H1 (cell line): ENCODE measurements around the gene PRKD1. TPM values are rescaled to one million over a fixed set of nuclear protein-coding genes. Genes with fewer than 3 reads are reported as not detected.

Source experiments
- CTCF ChIA-PET: fragments of 300-600 bp; sonication (Branson Sonifier 250); formaldehyde crosslinking; loops from one replicate; lab custom pipeline; 2021; ENCODE audit not compliant: partially characterized antibody; lab: Charles Lee
- POLR2A ChIA-PET: fragments of 300-600 bp; sonication (Branson Sonifier 250); formaldehyde crosslinking; loops from one replicate; lab custom pipeline; 2021; ENCODE audit warnings: inconsistent platforms; ENCODE audit not compliant: partially characterized antibody; lab: Charles Lee
- DNase-seq, 2 experiments: peaks; one replicate each; pipeline versions ENCODE4 v3.0.0 to v3.0.0-alpha.2; 2010 to 2022; ENCODE audit warnings: low spot score in 2 of 2, low read depth in 1 of 2, mixed read lengths in 1 of 2
- FAIRE-seq: peaks from 2 replicates; lab custom pipeline; 2011; peaks lifted over from hg19 to GRCh38; lab: Jason Lieb, UNC
- H2AFZ ChIP-seq: 2 replicates; pipeline ENCODE4 v1.8.1; 2012; ENCODE audit warnings: low read length, inconsistent platforms
- H2AK5ac ChIP-seq: 2 replicates; pipeline ENCODE4 v1.6.1; 2013; ENCODE audit warnings: low read depth, low read length
- H2BK120ac ChIP-seq: replicated peaks from 2 replicates; pipeline ENCODE3; 2013; ENCODE audit warnings: low read depth, low read length, inconsistent platforms
- H2BK12ac ChIP-seq: 2 replicates; pipeline ENCODE4 v1.6.1; 2013; ENCODE audit warnings: low read depth, low read length
- H2BK15ac ChIP-seq: 2 replicates; pipeline ENCODE4 v1.6.1; 2013; ENCODE audit warnings: low read length
- H2BK20ac ChIP-seq: 2 replicates; pipeline ENCODE4 v1.6.1; 2013; ENCODE audit warnings: low read length
- H2BK5ac ChIP-seq: 2 replicates; pipeline ENCODE4 v1.6.1; 2013; ENCODE audit warnings: low read depth, low read length
- H3K14ac ChIP-seq: 2 replicates; pipeline ENCODE4 v1.6.1; 2013; ENCODE audit warnings: inconsistent platforms; ENCODE audit not compliant: insufficient read length
- H3K18ac ChIP-seq: 2 replicates; pipeline ENCODE4 v1.6.1; 2013; ENCODE audit warnings: low read length; ENCODE audit errors: extremely low read depth
- H3K23ac ChIP-seq: 2 replicates; pipeline ENCODE4 v1.6.1; 2013; ENCODE audit warnings: inconsistent platforms; ENCODE audit not compliant: insufficient read length
- H3K23me2 ChIP-seq: 2 replicates; pipeline ENCODE4 v1.6.1; 2013; ENCODE audit warnings: low read depth, low read length
- H3K27ac ChIP-seq: 2 replicates; pipeline ENCODE4 v1.6.1; 2011; ENCODE audit warnings: low read depth, low read length, inconsistent platforms
- H3K27me3 ChIP-seq, 4 experiments: replicated peaks in 1 of 4; 1 replicate in 1 of 4; 2 replicates in 3 of 4; pipeline versions ENCODE4 v1.6.1 to v1.8.1; 2011 to 2013; ENCODE audit warnings: low read length in 3 of 4, mild to moderate bottlenecking in 3 of 4, inconsistent platforms in 2 of 4, mixed read lengths in 2 of 4, moderate library complexity in 1 of 4; ENCODE audit not compliant: control insufficient read depth in 3 of 4, insufficient read depth in 3 of 4; ENCODE audit errors: extremely low read depth in 1 of 4
- H3K36me3 ChIP-seq, 4 experiments: 2 replicates each; pipeline versions ENCODE4 v1.6.1 to v1.8.1; 2011 to 2013; ENCODE audit warnings: mild to moderate bottlenecking in 4 of 4, low read length in 3 of 4, moderate library complexity in 2 of 4, control low read depth in 1 of 4, inconsistent platforms in 1 of 4; ENCODE audit not compliant: insufficient read depth in 4 of 4, control insufficient read depth in 2 of 4
- H3K4ac ChIP-seq: replicated peaks from 2 replicates; pipeline ENCODE3; 2013; ENCODE audit warnings: low read length, low read depth, mixed read lengths, inconsistent platforms; ENCODE audit not compliant: insufficient read length
- H3K4me1 ChIP-seq, 4 experiments: replicated peaks in 1 of 4; 1 replicate in 1 of 4; 2 replicates in 3 of 4; pipeline versions ENCODE4 v1.6.1 to v1.8.1; 2011 to 2013; ENCODE audit warnings: low read length in 3 of 4, inconsistent platforms in 2 of 4, mixed read lengths in 1 of 4; ENCODE audit not compliant: insufficient read depth in 4 of 4, control insufficient read depth in 3 of 4
- H3K4me2 ChIP-seq, 2 experiments: 2 replicates each; pipeline versions ENCODE4 v1.6.1 to v1.8.1; 2011 to 2013; ENCODE audit warnings: low read depth in 2 of 2, low read length in 2 of 2, control low read depth in 1 of 2, inconsistent platforms in 1 of 2, mild to moderate bottlenecking in 1 of 2; ENCODE audit not compliant: insufficient read depth in 1 of 2
- H3K4me3 ChIP-seq, 4 experiments: fragments of 200-600, 300-600 bp in 1 of 4; sonication (generic), shearing (Covaris generic), sonication (Bioruptor Twin) in 1 of 4; 2 replicates each; pipeline versions ENCODE4 v1.5.1 to v1.8.1; 2011 to 2016; ENCODE audit warnings: low read length in 4 of 4, low read depth in 3 of 4, control low read depth in 2 of 4, inconsistent platforms in 2 of 4, mild to moderate bottlenecking in 2 of 4, mixed read lengths in 1 of 4, moderate library complexity in 1 of 4; ENCODE audit not compliant: insufficient read depth in 2 of 4; ENCODE audit errors: extremely low read depth in 1 of 4
- H3K56ac ChIP-seq: replicated peaks from 2 replicates; pipeline ENCODE3; 2013; ENCODE audit warnings: low read depth, mild to moderate bottlenecking, mixed read lengths, low read length, inconsistent platforms; ENCODE audit not compliant: insufficient read length
- H3K79me1 ChIP-seq: 2 replicates; pipeline ENCODE4 v1.6.1; 2013; ENCODE audit warnings: low read depth, low read length, control low read depth
- H3K79me2 ChIP-seq, 2 experiments: 2 replicates each; pipeline versions ENCODE4 v1.6.1 to v1.8.1; 2012 to 2013; ENCODE audit warnings: low read length in 2 of 2, mild to moderate bottlenecking in 2 of 2, inconsistent platforms in 1 of 2; ENCODE audit not compliant: insufficient read depth in 2 of 2, control insufficient read depth in 1 of 2
- H3K9ac ChIP-seq, 4 experiments: replicated peaks in 1 of 4; 1 replicate in 1 of 4; 2 replicates in 3 of 4; pipeline versions ENCODE4 v1.6.1 to v1.8.1; 2011 to 2013; ENCODE audit warnings: low read depth in 3 of 4, low read length in 3 of 4, control low read depth in 2 of 4, mild to moderate bottlenecking in 2 of 4, moderate library complexity in 2 of 4, inconsistent platforms in 1 of 4; ENCODE audit errors: extremely low read depth in 1 of 4
- H3K9me3 ChIP-seq, 2 experiments: 2 replicates each; pipeline versions ENCODE4 v1.6.1 to v1.8.1; 2012 to 2013; ENCODE audit warnings: mild to moderate bottlenecking in 2 of 2, moderate library complexity in 2 of 2, control low read depth in 1 of 2, inconsistent platforms in 1 of 2, low read depth in 1 of 2, low read length in 1 of 2, mixed read lengths in 1 of 2; ENCODE audit not compliant: insufficient read depth in 2 of 2
- H4K20me1 ChIP-seq, 2 experiments: replicated peaks in 1 of 2; 2 replicates each; pipeline versions ENCODE3 to v1.8.1; 2011 to 2013; ENCODE audit warnings: inconsistent platforms in 2 of 2, low read length in 2 of 2, mild to moderate bottlenecking in 1 of 2; ENCODE audit not compliant: insufficient read depth in 2 of 2, control insufficient read depth in 1 of 2
- H4K5ac ChIP-seq: 2 replicates; pipeline ENCODE4 v1.6.1; 2013; ENCODE audit warnings: low read length, low read depth, mixed read lengths, inconsistent platforms; ENCODE audit not compliant: insufficient read length
- H4K8ac ChIP-seq: 2 replicates; pipeline ENCODE4 v1.8.0; 2013; ENCODE audit warnings: mild to moderate bottlenecking, moderate library complexity, low read length, inconsistent platforms; ENCODE audit not compliant: insufficient read depth; ENCODE audit errors: extremely low read depth
- H4K91ac ChIP-seq: replicated peaks from 2 replicates; pipeline ENCODE3; 2013; ENCODE audit warnings: low read length, mixed read lengths, inconsistent platforms; ENCODE audit not compliant: insufficient read length
- NANOG ChIP-seq: IDR thresholded peaks from 2 replicates; pipeline ENCODE4 v1.6.1; 2011; ENCODE audit warnings: low read length, low read depth, mild to moderate bottlenecking, inconsistent platforms; ENCODE audit not compliant: insufficient read depth, poor library complexity, severe bottlenecking
- POLR2A ChIP-seq, 2 experiments: IDR thresholded peaks; 1 replicate in 1 of 2; 2 replicates in 1 of 2; pipeline ENCODE4 v1.6.1; 2011; ENCODE audit warnings: low read depth in 2 of 2, low read length in 2 of 2, mild to moderate bottlenecking in 2 of 2; ENCODE audit errors: control extremely low read depth in 1 of 2
- SRF ChIP-seq: IDR thresholded peaks from 2 replicates; pipeline ENCODE4 v1.6.1; 2011; ENCODE audit warnings: mild to moderate bottlenecking, low read depth, low read length, moderate library complexity
- WGBS, 2 experiments: shearing (Covaris generic) in 1 of 2; methylation state at CpG; one replicate each; pipeline versions ENCODE4 v1.1.6 to v1.1.7; 2013 to 2015; ENCODE audit warnings: low lambda C conversion rate in 2 of 2, mixed read lengths in 2 of 2, inconsistent platforms in 1 of 2, low coverage in 1 of 2, missing lambda C conversion rate in 1 of 2; ENCODE audit not compliant: insufficient replicate concordance in 2 of 2, insufficient coverage in 1 of 2, insufficient read length in 1 of 2; ENCODE audit errors: extremely low coverage in 1 of 2, missing lambda C conversion rate in 1 of 2; 5-methylcytosine and 5-hydroxymethylcytosine counted together
- polyA plus RNA-seq, 7 experiments: library from polyadenylated mRNA; depleted of rRNA in 3 of 7; stranded (reverse) in 5 of 7; unstranded in 2 of 7; fragments of >200 nt in 5 of 7; fragments of 200-250 nt in 2 of 7; gene quantifications; 1 replicate in 5 of 7; 2 replicates in 1 of 7; 4 replicates in 1 of 7; pipeline versions ENCODE4 v1.2.1 to v1.2.3, GENCODE V29; 2011 to 2013; ENCODE audit warnings: missing spikeins in 2 of 7, mixed read lengths in 2 of 7
- total RNA-seq: library from RNA; stranded (reverse); fragmentation: NEBNext Ultra II Directional; extraction: Animal tissue kit (Norgen Biotek cat#: 25700); gene quantifications from 2 replicates; pipeline ENCODE4 v1.2.1, GENCODE V29; 2021
- TF ChIP-seq, protein P1 (sequence below), 3 experiments: IDR thresholded peaks; 1 replicate in 2 of 3; 2 replicates in 1 of 3; pipeline versions ENCODE4 v1.5.1 to v1.6.1; 2011; ENCODE audit warnings: low read length in 3 of 3, mild to moderate bottlenecking in 3 of 3, inconsistent platforms in 2 of 3, low read depth in 1 of 3, moderate library complexity in 1 of 3; ENCODE audit not compliant: insufficient read depth in 1 of 3; ENCODE audit errors: control extremely low read depth in 1 of 3

PRKD1 gene
- total and polyA plus RNA-seq, 2 of the 8 experiments (the other 6 are each of a cell fraction or from before 2014, with no cell fraction given): 3.6 to 6.8 TPM

DNA sequence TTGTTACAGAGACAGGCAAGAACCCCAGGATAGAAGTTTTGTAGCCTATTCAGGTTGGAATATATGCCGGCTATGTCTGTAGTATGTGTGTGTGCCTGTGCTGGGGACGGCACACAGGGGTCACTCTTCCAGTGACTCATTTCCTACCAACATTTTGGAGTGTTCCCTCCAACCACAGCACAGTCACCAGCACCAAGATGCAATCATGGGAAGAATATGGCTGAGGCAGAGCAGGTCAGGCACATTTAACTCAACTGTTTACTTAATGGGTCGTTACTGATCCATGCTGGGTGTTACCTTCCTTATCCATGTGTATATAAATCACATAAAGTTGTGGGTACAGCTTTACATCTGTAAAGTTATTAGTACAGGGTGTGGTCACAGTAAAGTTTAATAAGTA is 178.3 kb downstream of the PRKD1 start:
- no peak overlapping the region for H2AFZ ChIP-seq
- DNase-seq (no peak), FAIRE-seq (no peak)
- no peaks in the 10 kb centered on the region for H3K9me3 ChIP-seq
- H3K27ac ChIP-seq: no peak overlapping the region
- no peak overlapping the region for H3K4ac ChIP-seq
- H3K56ac ChIP-seq: no peak overlapping the region
- H2AK5ac ChIP-seq: no peak overlapping the region
- H2BK120ac ChIP-seq: no peak overlapping the region
- no peak overlapping the region for H4K8ac ChIP-seq
- no peak overlapping the region for H4K91ac ChIP-seq
- H3K14ac ChIP-seq: no peak overlapping the region
- H3K23ac ChIP-seq: no peak overlapping the region
- no peak overlapping the region for H3K9ac ChIP-seq
- H2BK15ac ChIP-seq: no peak overlapping the region
- no peak overlapping the region for H2BK20ac ChIP-seq
- WGBS, 2 experiments: 92% methylated on average over 3 of the region's 3 CpGs; no CpG with 5 or more reads in 1 of the 2 experiments
- H4K5ac ChIP-seq: no peak overlapping the region
- ChIA-PET CTCF (interaction anchor here (1.2 kb wide), 1 partner anchor 277 kb away, joined by 3 read pairs; no protein-coding TSS in a partner anchor), POLR2A (no interaction called here)
- no peak overlapping the region for H3K4me2 ChIP-seq
- H2BK5ac ChIP-seq: no peak overlapping the region
- no peaks in the 10 kb centered on the region for H3K36me3 ChIP-seq
- no peaks in the 10 kb centered on the region for H4K20me1 ChIP-seq
- H3K18ac ChIP-seq: no peak overlapping the region
- no peaks in the 10 kb centered on the region for H3K27me3 ChIP-seq
- TF ChIP-seq POLR2A (IDR thresholded peaks at IDR 0.05; ENCODE audit: control extremely low read depth in 1 of 2, low read depth in 2 of 2, low read length in 2 of 2): no peak
- no peak for TF ChIP-seq NANOG
- TF ChIP-seq, protein P1, sequence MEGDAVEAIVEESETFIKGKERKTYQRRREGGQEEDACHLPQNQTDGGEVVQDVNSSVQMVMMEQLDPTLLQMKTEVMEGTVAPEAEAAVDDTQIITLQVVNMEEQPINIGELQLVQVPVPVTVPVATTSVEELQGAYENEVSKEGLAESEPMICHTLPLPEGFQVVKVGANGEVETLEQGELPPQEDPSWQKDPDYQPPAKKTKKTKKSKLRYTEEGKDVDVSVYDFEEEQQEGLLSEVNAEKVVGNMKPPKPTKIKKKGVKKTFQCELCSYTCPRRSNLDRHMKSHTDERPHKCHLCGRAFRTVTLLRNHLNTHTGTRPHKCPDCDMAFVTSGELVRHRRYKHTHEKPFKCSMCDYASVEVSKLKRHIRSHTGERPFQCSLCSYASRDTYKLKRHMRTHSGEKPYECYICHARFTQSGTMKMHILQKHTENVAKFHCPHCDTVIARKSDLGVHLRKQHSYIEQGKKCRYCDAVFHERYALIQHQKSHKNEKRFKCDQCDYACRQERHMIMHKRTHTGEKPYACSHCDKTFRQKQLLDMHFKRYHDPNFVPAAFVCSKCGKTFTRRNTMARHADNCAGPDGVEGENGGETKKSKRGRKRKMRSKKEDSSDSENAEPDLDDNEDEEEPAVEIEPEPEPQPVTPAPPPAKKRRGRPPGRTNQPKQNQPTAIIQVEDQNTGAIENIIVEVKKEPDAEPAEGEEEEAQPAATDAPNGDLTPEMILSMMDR (IDR thresholded peaks at IDR 0.05; ENCODE audit: control extremely low read depth in 1 of 3, insufficient read depth in 1 of 3, low read depth in 1 of 3, low read length in 3 of 3): peak in 1 of 3 experiments; percentile 14; a peak in 1 of 4 replicates
- no peak for TF ChIP-seq SRF
- TF ChIP-seq, all 59 proteins: peak for 1
- Histone ChIP-seq H3K4me3 (no peak overlapping the region), H3K79me2 (no peaks in the 10 kb centered on the region), H3K4me1 (no peaks in the 10 kb centered on the region), H2BK12ac (no peak overlapping the region), H3K79me1 (no peaks in the 10 kb centered on the region), H3K23me2 (no peaks in the 10 kb centered on the region)
